Measurements from ENCODE around the gene NACAD.

Gene NACAD

DNA sequence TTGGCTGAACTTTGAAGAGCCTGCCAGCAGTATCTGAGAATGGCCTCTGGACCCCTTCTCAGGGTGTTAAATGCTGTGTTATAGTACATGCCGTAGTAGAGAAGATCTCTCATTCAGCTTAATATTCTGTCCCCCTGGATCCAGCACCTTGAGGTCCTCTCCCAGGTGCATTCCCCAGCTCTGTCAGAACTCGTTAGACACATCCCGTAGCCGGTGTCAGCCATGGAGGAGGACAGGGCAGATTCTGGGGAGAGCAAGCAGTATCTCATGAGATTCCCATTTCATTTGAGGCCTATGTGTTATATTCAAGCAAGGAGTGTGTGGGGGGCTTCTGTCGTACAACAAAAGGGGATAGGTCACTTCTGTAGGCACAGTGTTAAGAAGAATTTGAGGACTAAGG is 34.8 kb downstream of the NACAD start:
- H3K27ac ChIP-seq (ENCODE audit: extremely low read depth, low read depth, low read length) = no peak overlapping the region
- no peak overlapping the region for H3K4me3 ChIP-seq (ENCODE audit: low read depth, low read length)
- no peaks in the 10 kb centered on the region for H3K9me3 ChIP-seq (ENCODE audit: control insufficient read depth, insufficient read depth, low read depth, low read length)
- TF ChIP-seq, protein P1, sequence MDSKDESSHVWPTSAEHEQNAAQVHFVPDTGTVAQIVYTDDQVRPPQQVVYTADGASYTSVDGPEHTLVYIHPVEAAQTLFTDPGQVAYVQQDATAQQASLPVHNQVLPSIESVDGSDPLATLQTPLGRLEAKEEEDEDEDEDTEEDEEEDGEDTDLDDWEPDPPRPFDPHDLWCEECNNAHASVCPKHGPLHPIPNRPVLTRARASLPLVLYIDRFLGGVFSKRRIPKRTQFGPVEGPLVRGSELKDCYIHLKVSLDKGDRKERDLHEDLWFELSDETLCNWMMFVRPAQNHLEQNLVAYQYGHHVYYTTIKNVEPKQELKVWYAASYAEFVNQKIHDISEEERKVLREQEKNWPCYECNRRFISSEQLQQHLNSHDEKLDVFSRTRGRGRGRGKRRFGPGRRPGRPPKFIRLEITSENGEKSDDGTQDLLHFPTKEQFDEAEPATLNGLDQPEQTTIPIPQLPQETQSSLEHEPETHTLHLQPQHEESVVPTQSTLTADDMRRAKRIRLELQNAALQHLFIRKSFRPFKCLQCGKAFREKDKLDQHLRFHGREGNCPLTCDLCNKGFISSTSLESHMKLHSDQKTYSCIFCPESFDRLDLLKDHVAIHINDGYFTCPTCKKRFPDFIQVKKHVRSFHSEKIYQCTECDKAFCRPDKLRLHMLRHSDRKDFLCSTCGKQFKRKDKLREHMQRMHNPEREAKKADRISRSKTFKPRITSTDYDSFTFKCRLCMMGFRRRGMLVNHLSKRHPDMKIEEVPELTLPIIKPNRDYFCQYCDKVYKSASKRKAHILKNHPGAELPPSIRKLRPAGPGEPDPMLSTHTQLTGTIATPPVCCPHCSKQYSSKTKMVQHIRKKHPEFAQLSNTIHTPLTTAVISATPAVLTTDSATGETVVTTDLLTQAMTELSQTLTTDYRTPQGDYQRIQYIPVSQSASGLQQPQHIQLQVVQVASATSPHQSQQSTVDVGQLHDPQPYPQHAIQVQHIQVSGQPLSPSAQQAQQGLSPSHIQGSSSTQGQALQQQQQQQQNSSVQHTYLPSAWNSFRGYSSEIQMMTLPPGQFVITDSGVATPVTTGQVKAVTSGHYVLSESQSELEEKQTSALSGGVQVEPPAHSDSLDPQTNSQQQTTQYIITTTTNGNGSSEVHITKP (tag by site-specific recombination; IDR thresholded peaks at IDR 0.05) = no peak
- TF ChIP-seq ZNF24 (tag by site-specific recombination; IDR thresholded peaks at IDR 0.05) (no peak), ZNF624 (tag by site-specific recombination; IDR thresholded peaks at IDR 0.05) (no peak), ZNF350 (tag by site-specific recombination; IDR thresholded peaks at IDR 0.05) (no peak), IKZF3 (tag by site-specific recombination; IDR thresholded peaks at IDR 0.05) (no peak), ZNF548 (tag by site-specific recombination; IDR thresholded peaks at IDR 0.05) (no peak), ZNF777 (tag by site-specific recombination; IDR thresholded peaks at IDR 0.05; ENCODE audit: borderline replicate concordance) (no peak), MZF1 (tag by site-specific recombination; IDR thresholded peaks at IDR 0.05; ENCODE audit: borderline replicate concordance) (no peak)
- H3K4me1 ChIP-seq (ENCODE audit: control insufficient read depth, insufficient read depth, low read length) = no peaks in the 10 kb centered on the region
- peaks cover 1 to 3% of the 10 kb centered on the region in 2 experiments; a peak in 2 of 3 replicates for H3K36me3 ChIP-seq (ENCODE audit: control insufficient read depth in 2 of 2, insufficient read depth in 1 of 2, low read length in 2 of 2)
- ChIA-PET CTCF (interaction anchor here (0.6 to 1.6 kb wide), 2 partner anchors 15 to 108 kb away, joined by 3 read pairs; no protein-coding TSS in a partner anchor), POLR2A (no interaction called here)

DNA sequence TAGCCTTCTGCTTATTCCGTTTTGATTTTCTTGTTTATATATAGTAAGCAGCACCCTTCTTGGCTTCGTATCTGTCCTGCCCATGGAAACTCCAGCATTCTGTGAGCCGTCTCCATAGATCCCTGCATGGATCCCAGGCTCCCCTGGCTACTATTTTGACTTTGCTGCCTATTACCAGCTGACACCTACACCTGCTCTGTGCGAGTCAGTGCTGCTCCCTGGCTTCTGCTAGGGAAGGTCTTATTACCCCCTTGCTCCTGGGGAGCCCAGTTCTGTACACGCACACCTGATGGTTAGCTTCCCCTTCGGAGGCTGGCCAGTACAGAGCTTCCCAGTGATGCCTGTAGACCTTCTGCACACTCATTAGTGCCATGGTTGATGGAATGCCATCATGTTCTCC is 35.4 kb downstream of the NACAD start:
- POLR2A ChIA-PET = no interaction called here
- CTCF ChIA-PET = interaction anchor here (1.6 kb wide), 1 partner anchor 16 kb away, joined by 3 read pairs; no protein-coding TSS in a partner anchor
- H3K4me1 ChIP-seq (ENCODE audit: control insufficient read depth, insufficient read depth, low read length) = no peaks in the 10 kb centered on the region
- H3K27ac ChIP-seq (ENCODE audit: extremely low read depth, low read depth, low read length) = no peak overlapping the region
- H3K36me3 ChIP-seq (ENCODE audit: control insufficient read depth in 2 of 2, insufficient read depth in 1 of 2, low read length in 2 of 2) = peaks cover 3% of the 10 kb centered on the region in 2 experiments; a peak in 2 of 3 replicates
- H3K4me3 ChIP-seq (ENCODE audit: low read depth, low read length) = no peak overlapping the region
- H3K9me3 ChIP-seq (ENCODE audit: control insufficient read depth, insufficient read depth, low read depth, low read length) = no peaks in the 10 kb centered on the region
- no peak for TF ChIP-seq SCRT2 (tag by site-specific recombination; IDR thresholded peaks at IDR 0.05)
- TF ChIP-seq ZBTB17 (tag by site-specific recombination; IDR thresholded peaks at IDR 0.05) = no peak
- TF ChIP-seq ZNF624 (tag by site-specific recombination; IDR thresholded peaks at IDR 0.05) = no peak
- no peak for TF ChIP-seq SP7 (tag by site-specific recombination; IDR thresholded peaks at IDR 0.05)

DNA sequence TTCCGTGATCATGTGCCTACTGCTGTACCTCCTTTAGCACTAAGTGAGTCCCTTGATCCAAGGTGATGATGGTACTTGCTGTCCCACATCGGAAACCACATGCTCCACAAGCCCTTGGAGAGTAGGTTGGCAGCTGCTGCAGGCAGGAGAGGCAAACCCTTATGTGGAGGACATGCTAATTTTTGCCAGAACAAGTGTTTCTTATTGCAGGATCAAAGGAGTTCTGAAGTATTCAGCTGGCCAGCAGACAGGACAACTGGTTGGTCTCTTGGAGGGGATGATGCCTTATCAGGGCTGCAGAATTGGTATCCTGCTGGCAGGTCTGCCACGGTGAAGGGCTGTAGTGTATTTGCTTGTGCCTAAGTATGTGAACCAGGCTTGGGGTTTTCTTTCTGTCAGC is 36.8 kb downstream of the NACAD start:
- H3K36me3 ChIP-seq (ENCODE audit: control insufficient read depth in 2 of 2, insufficient read depth in 1 of 2, low read length in 2 of 2) = peaks cover 3% of the 10 kb centered on the region in 2 experiments; a peak in 2 of 3 replicates
- POLR2A ChIA-PET = interaction anchor here (0.5 kb wide), 1 partner anchor 19 kb away, joined by 3 read pairs; no protein-coding TSS in a partner anchor
- no peaks in the 10 kb centered on the region for H3K4me1 ChIP-seq (ENCODE audit: control insufficient read depth, insufficient read depth, low read length)
- H3K27ac ChIP-seq (ENCODE audit: extremely low read depth, low read depth, low read length) = no peak overlapping the region
- H3K9me3 ChIP-seq (ENCODE audit: control insufficient read depth, insufficient read depth, low read depth, low read length) = no peaks in the 10 kb centered on the region
- CTCF ChIA-PET = interaction anchor here (0.7 kb wide), 1 partner anchor 464 kb away, joined by 3 read pairs; no protein-coding TSS in a partner anchor
- TF ChIP-seq PRDM6 (tag by site-specific recombination; IDR thresholded peaks at IDR 0.05) (no peak), ZNF449 (tag by site-specific recombination; IDR thresholded peaks at IDR 0.05) (peak; percentile 33; the same call in 1 of the 2 replicates)
- H3K4me3 ChIP-seq (ENCODE audit: low read depth, low read length) = no peak overlapping the region

Data from HEK293 (cell line).